ENCODE measurements around the gene KPNA5.

KPNA5 gene

GRCh38 chr6:116764629-116764960, 83.6 kb downstream of the KPNA5 start:
- no peak overlapping the region for H2AFZ ChIP-seq (ENCODE audit: low read depth)
- no peaks in the 10 kb centered on the region for H3K79me2 ChIP-seq (ENCODE audit: insufficient read depth, low read depth)
- no peak for TF ChIP-seq CTCF (conservative IDR thresholded peaks at IDR 0.05; ENCODE audit: low read depth, low read length)
- H3K4me2 ChIP-seq, result no peak overlapping the region
- no peak overlapping the region for H3K27ac ChIP-seq
- H3K27me3 ChIP-seq (ENCODE audit: insufficient read depth, low read depth), result no peaks in the 10 kb centered on the region
- no peak overlapping the region for H3K9ac ChIP-seq
- H4K20me1 ChIP-seq (ENCODE audit: insufficient read depth), result no peaks in the 10 kb centered on the region
- no peaks in the 10 kb centered on the region for H3K4me1 ChIP-seq (ENCODE audit: low read depth, poor library complexity, severe bottlenecking)
- H3K36me3 ChIP-seq (ENCODE audit: insufficient read depth), result no peaks in the 10 kb centered on the region
- no peak overlapping the region for H3K4me3 ChIP-seq (IDR thresholded peaks at IDR 0.05; ENCODE audit: insufficient read depth, low read depth, low read length)

DNA sequence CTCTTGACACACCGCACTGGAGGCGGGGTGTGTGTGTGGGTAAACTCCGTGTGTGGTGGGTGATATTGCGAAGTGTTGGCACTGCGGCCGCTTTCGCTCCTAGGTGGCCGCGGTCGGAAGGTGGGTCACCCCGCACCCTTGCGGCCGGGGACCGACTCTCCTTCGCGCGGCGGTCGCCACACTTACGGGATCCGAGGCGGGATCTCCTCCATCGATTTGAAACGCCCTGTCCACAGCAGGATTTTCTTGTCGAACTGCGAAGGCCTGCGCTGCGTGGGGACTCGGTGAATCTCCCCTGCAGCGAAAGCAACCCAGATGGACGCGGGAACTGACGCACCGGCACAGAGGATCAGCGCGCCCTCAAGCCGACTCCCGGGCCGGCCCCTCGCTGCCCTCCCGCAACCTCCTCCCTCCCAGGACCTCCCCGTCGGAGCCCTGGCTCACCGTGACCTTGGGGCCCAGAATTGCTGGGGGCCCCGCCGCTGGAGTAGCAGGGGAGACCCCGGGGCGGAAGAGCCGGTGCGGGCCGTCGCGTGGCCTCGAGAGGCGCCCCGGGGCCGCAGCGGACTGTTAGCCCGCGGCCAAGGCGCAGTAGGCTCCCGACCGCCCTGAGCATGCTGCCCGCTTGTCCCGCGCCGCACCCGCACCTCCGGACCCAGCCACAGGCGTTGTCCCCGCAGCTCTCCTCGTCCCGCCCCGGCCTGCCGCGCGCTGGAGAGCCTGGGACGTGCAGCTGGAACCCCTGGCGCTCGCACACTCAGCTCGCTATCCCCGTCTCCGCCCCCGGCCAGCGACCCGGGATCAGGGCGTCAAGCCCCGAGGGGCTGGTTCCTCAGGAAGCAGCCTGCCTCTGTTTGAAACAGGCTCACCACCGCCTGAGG, 84.2 kb downstream of the KPNA5 start, which contains the start of gene FAM162B:
Gene FAM162B (minus strand): TSS at position 759 of the 881 bp plus-strand sequence. CDS start 143 bp downstream, at position 616.
- Histone ChIP-seq H3K27ac (no peak within 1 kb of the TSS), H4K20me1 (ENCODE audit: insufficient read depth) (no peaks in the 10 kb centered on the region), H3K27me3 (ENCODE audit: insufficient read depth, low read depth) (no peaks in the 10 kb centered on the region), H3K9ac (no peak within 1 kb of the TSS), H3K4me2 (no peak within 1 kb of the TSS), H3K36me3 (ENCODE audit: insufficient read depth) (no peaks in the 10 kb centered on the region), H2AFZ (ENCODE audit: low read depth) (no peak within 1 kb of the TSS), H3K79me2 (ENCODE audit: insufficient read depth, low read depth) (no peaks in the 10 kb centered on the region), H3K4me1 (ENCODE audit: low read depth, poor library complexity, severe bottlenecking) (no peaks in the 10 kb centered on the region), H3K4me3 (IDR thresholded peaks at IDR 0.05; ENCODE audit: insufficient read depth, low read depth, low read length) (no peak within 1 kb of the TSS)
- TF ChIP-seq CTCF (conservative IDR thresholded peaks at IDR 0.05; ENCODE audit: low read depth, low read length), result no peak

DNA sequence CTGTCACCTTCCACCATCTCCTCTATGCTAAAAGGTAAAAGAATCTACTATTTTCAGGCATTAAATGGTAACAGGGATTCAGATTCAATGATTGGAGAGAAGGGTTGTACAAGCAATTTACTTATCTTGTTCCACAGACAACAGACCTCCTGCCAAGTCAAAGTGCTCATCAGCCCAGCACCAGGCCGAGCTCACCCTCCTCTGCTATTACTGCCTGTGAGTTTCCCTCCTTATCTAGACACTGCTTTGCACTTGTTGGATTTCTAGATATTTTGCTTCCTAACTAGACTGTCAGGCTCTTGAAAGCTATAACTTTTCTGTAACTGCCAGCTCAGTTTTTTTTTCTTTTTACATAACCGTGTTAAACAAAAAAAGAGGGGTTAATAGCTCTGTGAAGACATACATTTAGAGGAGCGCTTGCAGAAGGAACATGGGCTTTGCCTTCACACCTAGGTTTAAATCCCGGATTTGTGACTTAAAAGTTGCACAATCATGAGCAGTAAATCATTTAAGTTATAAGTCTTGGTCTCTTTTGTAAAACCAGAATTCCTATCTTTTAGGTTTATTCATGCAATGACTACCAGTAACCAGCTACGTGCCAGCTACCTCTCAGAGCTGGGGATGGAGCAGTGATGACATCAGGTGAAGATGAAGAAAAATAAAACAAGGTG, 85.6 kb downstream of the KPNA5 start:
- Histone ChIP-seq H3K9ac (no peak overlapping the region), H3K36me3 (ENCODE audit: insufficient read depth) (no peaks in the 10 kb centered on the region), H3K4me2 (no peak overlapping the region), H2AFZ (ENCODE audit: low read depth) (no peak overlapping the region), H3K79me2 (ENCODE audit: insufficient read depth, low read depth) (no peaks in the 10 kb centered on the region), H3K4me3 (IDR thresholded peaks at IDR 0.05; ENCODE audit: insufficient read depth, low read depth, low read length) (no peak overlapping the region), H4K20me1 (ENCODE audit: insufficient read depth) (no peaks in the 10 kb centered on the region), H3K27ac (no peak overlapping the region), H3K4me1 (ENCODE audit: low read depth, poor library complexity, severe bottlenecking) (no peaks in the 10 kb centered on the region), H3K27me3 (ENCODE audit: insufficient read depth, low read depth) (no peaks in the 10 kb centered on the region)
- TF ChIP-seq CTCF (conservative IDR thresholded peaks at IDR 0.05; ENCODE audit: low read depth, low read length), result no peak

DNA sequence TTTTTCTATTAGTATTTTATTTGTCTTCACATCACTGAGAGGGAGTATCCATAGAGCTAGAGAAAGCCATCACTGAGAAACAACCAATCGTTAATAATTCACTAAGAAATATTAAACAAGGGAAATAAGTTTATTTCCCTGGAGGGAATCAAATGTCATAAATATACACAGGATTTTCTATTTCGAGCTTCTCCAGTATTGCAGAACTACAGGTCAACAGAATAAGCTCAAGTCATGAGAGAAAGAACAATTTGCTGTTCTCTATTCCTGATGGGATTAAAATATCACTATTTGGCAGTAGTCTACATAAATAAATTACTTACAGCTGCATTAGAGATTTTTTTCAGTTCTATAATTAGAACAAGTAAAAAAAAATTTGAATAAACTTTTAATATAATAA, 86.7 kb downstream of the KPNA5 start:
- Histone ChIP-seq H3K9ac (no peak overlapping the region), H4K20me1 (ENCODE audit: insufficient read depth) (no peaks in the 10 kb centered on the region), H2AFZ (ENCODE audit: low read depth) (no peak overlapping the region), H3K27me3 (ENCODE audit: insufficient read depth, low read depth) (no peaks in the 10 kb centered on the region), H3K4me3 (IDR thresholded peaks at IDR 0.05; ENCODE audit: insufficient read depth, low read depth, low read length) (no peak overlapping the region), H3K79me2 (ENCODE audit: insufficient read depth, low read depth) (no peaks in the 10 kb centered on the region), H3K36me3 (ENCODE audit: insufficient read depth) (no peaks in the 10 kb centered on the region), H3K4me1 (ENCODE audit: low read depth, poor library complexity, severe bottlenecking) (no peaks in the 10 kb centered on the region), H3K27ac (no peak overlapping the region), H3K4me2 (no peak overlapping the region)
- TF ChIP-seq CTCF (conservative IDR thresholded peaks at IDR 0.05; ENCODE audit: low read depth, low read length), result no peak

Data from KMS-11 (cell line).